Erythroblast (primary cell): ENCODE results near the gene DOCK11.

ENCODE experiments used
- GATA1 ChIP-seq: IDR thresholded peaks from 2 replicates; pipeline ENCODE4 v1.6.1; 2011; ENCODE audit warnings: low read depth, mild to moderate bottlenecking, control low read depth, low read length, moderate library complexity
- POLR2A ChIP-seq: IDR thresholded peaks from 2 replicates; pipeline ENCODE4 v1.6.1; 2011; ENCODE audit warnings: mild to moderate bottlenecking, low read length

DNA sequence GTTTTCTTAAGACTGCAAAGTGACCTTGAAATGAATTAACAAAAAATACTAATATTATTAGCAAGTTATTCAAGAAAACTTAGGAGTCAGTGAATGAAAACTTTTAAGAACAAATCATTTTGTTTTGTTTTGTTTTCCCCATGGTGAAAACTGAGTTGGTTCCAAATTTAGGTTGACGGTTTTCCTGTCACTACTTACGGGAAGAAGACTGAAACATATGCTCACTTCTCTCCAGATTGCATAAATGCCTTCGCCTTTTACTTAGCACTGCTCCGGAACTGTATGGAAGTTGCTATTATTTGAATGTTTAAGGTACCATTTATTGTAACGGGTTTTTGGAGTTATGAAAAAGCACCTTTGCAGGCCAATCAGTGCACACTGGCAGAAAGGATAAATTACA lies 42.8 kb downstream of the DOCK11 start:
- no peak for TF ChIP-seq POLR2A
- TF ChIP-seq GATA1 = no peak
